Fibroblast of peridontal ligament (primary cell): ENCODE results near the gene TMEM229B.

ENCODE experiments used
- DNase-seq: peaks from one replicate; pipeline ENCODE4 v3.0.0-alpha.2; 2010; ENCODE audit errors: extremely low read depth

The TMEM229B gene

DNA sequence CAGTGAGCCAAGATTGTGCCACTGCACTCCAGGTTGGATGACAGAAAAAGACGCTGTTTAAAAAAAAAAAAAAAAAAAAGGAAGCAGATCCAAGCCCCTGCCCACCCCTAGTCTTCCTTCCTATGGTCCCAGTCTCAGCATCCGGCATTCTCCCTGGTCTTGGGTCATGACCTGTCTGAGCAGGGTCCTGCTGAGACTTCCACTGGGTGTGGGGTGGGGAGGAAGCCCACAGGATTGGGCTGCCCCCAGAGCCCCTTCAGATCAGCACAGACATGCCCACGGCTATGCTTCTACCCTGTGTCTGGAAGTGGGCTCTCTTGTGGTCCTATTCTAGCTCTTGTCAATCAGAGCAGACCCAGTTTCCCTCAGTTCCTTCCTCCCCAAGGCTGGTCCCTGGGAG, 64.0 kb downstream of the TMEM229B start:
- no peak for DNase-seq

DNA sequence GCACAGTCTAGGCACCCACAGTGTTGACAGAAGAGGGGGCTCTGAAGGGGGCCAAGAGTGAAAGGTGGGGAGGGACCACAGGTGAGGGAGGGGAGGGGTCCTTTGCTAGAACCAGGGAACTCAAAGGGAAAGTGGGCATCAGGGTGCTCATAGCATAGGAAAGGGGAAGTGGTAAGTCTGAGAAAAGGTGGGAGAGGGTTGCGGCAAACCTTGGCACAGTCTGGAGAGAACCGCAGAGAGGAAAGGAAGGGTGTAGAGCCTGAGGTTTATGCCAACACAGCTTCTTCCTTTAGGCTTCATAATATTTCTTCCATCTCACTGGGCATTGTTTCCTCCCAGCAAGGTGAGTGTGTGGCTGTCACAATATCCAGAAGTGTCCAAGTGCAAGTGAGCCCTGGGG, 65.1 kb downstream of the TMEM229B start:
- no peak for DNase-seq

DNA sequence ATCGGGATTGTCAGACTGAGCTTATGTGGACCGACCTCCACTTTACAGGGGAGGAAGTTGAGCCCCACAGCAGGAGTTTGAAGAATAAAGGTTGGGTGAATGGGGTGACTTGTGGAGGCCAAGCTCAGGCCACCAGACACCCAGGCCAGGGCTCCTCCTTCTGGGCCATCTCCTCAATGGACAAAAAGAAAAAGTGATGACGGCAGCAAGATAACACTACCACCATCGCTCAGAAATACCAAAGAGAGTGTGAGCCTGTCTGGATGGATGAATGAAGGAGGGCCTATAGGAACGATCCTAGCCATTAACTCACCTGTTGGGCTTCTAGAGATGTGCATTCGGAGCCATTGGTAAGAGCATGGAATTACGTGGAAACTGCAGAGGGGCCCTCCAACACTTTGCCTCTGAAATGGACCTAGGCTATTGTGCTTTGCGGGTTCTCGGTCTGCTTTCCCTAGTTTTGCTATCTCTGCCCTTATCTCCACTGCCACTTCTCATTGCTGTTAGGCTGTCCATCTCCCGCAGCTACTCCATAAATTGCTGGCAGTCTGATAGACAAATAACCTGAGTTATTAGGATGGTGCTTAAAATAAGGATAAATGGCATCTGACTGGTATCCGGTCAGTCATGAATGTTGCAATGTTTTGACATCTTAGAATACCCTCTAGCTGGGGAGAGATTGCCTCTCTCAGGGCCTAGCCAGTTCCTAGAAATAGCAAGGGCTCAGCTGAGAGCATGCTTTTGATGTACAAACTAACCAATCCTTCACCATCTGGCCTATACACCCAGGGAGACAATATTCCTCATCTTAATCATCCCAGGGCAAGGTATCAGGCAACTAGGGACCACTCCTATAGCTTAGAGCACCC, 66.9 kb downstream of the TMEM229B start:
- DNase-seq = no peak
